ENCODE measurements around the gene DNAJC2.
"Not testable (repeated sequence)": the region's sequence is repeated elsewhere in the genome, so short reads cannot be mapped to it uniquely, and the experiment has no call there.

Gene DNAJC2

GRCh38 chr7:103273374-103273773 lies 71.2 kb downstream of the DNAJC2 start:
- DNase-seq (ENCODE audit: low read depth, low spot score) = not testable (repeated sequence)

GRCh38 chr7:103266229-103266628 lies 78.3 kb downstream of the DNAJC2 start:
- DNase-seq (ENCODE audit: low read depth, low spot score) = peak; percentile 39

- not testable (repeated sequence) for DNase-seq (ENCODE audit: low read depth, low spot score)
Observed at GRCh38 chr7:103264054-103264453, 80.5 kb downstream of the DNAJC2 start.
